DMS79 treated with DMSO at 0.1 percent for 48 hours (cell line): Measurements from ENCODE around the gene WASF2.

ENCODE experiments used
- DNase-seq: peaks from one replicate; lab custom pipeline; 2025; lab: John Stamatoyannopoulos, UW

WASF2 gene

GRCh38 chr1:27377760-27378495, 112.0 kb downstream of the WASF2 start:
- DNase-seq = no peak

GRCh38 chr1:27374362-27375086, 115.4 kb downstream of the WASF2 start, which contains the start of gene FCN3:
Gene FCN3 (minus strand): TSS chr1:27374824. CDS start chr1:27374818, 6 bp downstream.
- DNase-seq = no peak

DNA sequence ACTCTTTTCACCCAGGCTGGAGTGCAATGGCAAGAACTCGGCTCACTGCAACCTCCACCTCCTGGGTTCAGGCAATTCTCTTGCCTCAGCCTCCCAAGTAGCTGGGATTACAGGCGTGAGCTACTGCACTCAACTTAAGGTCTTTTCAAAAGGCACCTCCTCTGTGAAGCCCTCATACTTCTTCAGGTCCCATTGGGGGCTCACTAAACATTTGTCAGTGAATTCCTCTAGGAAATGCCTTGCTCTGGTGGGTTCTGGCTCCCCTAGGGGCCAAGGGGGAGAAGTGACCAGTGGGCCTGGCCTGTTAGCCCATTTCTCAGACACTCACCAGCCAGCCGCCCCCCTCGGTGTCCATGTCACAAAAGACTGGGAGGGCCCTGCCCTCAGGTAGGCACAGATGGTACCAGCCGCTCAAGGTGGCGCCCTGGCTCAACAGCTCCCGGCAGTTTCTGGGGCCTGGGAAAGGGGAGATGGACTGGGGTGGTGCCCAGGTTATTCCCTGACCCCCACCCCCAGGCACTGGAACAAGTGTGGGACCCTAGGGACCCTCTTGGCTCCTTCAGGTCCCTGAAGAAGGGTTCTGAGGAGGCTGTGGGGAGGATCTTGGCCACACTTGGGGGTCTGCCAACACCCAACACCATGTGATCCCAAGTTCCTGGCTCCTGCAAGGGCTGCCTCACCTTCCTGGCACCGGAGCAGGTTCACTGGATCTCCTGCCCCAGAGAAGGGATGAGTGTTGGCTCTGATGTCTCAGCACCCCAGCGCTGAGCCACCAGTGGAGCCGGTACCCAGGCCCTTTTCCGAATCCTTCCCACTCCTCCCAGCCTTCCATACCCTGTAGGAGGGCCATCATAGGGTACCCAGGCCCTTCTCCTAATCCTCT, 116.9 kb downstream of the WASF2 start:
- no peak for DNase-seq

GRCh38 chr1:27372022-27372807, 117.8 kb downstream of the WASF2 start:
- no peak for DNase-seq

DNA sequence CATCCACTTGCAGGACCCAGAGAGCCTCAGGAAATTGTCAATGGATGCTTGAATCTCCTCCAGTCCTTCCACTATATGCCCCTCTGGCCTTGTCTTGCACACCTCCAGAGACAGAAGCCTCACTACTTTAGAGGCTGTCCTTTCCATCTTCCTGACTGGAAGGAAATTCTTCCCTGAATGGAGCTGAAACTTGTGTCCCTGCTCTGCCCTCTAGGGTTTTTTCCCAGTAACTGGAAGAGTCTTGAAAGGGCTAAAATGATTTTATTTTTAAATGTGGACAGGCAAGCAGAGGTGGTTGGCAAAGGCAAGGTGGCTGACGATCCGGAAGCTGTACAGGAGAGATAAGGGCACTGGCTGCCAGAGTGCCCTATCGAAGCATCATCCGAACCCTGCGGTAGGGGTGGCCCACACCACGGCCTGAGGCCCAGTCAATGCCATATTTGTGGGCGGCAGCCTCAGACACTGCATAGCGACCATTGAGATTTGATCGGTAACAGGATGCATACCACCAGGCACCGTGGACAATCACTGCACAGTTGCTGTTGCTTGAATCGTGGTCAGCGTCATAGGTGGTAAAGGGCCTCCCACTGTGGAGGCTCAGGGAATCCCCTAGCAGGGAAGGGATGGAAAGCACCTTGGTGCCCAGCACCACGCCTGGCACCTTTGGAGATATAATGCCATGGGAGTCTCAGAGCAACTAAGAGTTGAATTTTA, 120.9 kb downstream of the WASF2 start:
- DNase-seq = no peak

DNA sequence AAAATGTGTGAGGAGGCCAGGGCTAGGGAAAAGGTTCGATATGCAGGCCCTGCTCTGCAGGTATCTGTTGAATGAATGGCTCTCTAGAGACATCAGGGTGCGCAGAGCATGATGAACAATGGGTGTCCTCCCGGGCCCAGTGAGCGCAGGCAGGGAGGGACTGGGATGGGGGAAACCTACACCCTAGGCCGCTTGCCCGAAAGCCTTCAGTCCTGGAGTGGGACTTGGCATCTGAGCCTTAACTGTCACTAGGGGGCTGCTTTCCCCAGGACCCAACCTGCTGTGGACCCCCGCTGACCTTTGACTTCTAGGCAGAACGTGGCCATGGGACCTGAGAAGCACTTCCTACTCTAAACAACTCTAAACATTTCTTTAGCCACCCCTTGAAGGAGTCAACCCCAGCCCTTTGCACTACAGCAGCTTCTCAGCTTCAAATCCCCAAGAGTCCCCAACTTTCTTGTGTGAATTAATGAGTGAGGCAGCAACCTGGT, 122.8 kb downstream of the WASF2 start:
- no peak for DNase-seq

DNA sequence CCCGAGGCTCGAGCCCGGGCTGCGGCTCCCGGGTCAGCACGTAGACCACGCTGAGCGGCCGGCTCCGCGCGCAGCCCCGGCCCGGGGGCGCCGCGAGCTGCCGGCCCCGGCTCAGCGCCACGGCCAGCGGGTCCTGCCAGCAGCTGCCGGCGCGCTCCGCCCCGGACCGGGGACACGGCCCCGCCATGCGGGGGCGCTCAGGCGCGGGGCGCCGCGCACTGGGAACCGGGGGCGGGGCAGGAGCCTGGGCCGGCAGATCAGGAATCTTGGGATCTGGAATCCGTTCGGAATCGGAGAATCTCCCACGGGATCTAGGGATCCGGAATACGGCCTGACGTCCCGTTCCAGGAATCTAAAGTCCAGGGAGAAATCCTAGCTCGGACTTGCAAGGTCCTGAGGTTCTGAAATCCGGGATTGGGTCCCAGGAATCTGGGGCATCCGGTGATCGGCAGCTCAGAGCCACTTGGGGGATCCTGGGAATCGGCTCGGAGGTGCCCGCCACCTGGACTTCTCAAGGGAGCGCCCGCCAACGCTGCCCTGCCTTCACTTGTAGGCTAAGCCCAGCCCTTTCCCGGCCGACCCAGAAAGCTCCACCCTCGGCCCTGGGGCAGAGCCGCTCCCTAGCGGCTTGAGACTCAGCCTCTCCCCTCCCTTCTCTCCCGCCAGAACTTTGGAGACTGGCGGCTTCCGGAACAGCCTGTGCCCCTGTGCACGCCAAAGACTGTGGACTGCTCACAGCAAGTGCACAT, 123.4 kb downstream of the WASF2 start, which contains the start of gene MAP3K6:
MAP3K6 (minus strand) TSS at position 551 of the 749 bp plus-strand sequence; CDS start at position 187, 364 bp downstream.
- DNase-seq = peak; percentile 86

- DNase-seq = peak; percentile 84
Measured at GRCh38 chr1:27366113-27366410, 123.9 kb downstream of the WASF2 start.

- peak; percentile 89 for DNase-seq
Measured at GRCh38 chr1:27365372-27366112, 124.4 kb downstream of the WASF2 start.

GRCh38 chr1:27364696-27365371, 125.1 kb downstream of the WASF2 start:
- no peak for DNase-seq

DNA sequence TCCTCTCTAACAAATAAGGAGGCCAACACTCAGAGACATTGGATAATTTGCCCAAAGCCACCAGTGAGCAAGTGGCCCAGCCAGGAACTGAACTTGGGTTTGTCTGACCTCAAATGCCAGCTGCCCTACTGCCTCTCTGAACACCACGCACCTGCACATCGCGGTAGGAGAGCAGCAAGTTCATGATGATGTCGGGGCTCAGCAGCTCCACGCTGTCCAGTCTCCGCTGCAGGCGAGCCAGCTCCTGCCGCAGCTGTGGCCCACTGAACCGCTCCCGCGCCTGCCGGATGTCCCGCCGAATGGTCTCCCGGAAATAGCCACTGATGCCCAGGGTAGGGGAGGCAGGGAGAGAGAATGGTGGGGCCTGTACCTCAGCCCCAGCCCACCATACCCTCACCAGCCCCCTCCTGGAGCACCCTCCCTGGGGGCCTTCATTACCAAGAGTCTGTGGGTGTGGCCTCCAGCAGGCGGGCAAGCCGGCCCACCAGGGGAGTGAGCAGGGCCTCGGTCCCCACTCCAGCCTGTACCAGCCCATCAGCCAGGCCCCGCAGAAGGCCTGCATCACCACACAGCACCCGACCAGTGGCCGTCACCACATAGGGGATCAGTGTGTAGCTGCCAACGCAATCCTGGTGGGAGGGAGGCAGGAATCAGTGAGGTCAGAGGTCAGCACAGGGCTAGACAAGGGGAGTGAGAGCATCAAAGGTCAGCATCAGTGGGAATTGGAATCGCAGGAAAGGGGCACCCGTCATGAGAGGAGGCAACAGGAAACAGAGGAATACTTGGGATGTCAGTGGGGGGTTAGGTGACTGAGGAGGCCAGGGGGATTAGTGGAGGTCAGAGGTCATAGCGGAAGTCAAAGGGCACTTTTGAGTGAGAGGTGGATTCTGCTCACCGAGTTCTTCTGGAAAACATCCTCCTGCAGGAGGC, 125.9 kb downstream of the WASF2 start:
- no peak for DNase-seq

GRCh38 chr1:27361553-27361952, 128.4 kb downstream of the WASF2 start:
- DNase-seq = no peak

GRCh38 chr1:27361044-27361402, 128.9 kb downstream of the WASF2 start:
- no peak for DNase-seq

DNA sequence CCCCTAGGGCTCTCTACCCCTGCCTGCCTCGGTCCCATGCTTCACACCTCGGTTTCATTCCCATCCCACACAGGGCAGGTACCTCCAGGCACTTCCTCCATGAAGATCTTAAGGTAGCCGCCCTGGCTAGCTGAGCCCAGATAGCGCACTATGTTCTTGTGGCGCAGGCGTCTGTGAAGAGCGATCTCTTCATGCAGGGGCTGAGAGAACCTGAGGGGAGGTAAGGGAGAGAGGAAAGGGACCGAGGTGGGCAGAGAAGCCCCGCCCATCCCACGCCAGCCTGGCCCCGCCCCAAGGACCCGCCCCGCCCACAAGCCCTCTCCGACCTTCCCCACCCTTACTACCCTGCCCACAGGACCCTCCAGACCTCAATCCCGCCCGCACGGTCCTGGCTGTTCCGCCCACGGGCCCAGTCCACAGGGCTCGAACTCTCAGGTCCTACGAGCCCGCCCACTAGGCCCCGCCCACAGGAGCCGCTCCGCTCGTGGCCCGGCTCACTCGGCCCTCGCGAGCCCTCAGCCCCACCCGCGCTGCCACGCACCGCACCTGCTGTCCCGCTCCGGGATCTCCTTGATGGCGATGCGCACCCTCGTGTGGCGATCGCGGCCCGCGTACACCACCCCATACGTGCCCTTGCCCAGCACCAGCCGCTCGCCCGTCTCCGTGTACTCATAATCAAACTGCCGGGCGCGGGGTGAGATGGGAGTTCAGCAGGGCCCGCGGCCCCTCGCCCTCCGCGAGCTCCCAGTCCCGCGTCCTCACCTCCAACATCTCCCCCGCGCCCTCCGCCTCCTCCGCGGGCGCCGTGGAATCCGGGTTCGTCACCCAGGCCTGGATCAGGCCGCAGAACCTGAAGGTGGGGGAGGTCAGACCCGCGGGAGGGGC, 129.6 kb downstream of the WASF2 start:
- no peak for DNase-seq

- no peak for DNase-seq
Measured at GRCh38 chr1:27359822-27360158, 130.2 kb downstream of the WASF2 start.

DNA sequence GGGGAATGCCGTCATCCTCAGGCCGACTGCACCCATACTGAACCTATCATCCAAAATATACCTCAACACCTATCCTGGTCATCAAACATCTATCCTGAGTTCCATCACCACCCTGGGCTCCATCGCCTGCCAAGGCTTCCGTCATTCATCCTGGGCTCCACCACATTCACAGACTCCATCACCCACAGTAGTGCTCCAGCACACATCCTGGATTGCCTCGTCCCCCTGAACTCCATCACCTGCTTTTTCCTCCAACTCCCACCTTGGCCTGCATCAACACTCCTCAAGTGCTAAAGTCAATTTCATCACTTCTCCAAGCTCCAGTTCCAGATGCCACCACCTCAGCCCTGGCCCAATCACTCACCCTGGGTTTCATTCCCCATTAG, 131.0 kb downstream of the WASF2 start:
- DNase-seq = no peak
